NB4 (cell line): ENCODE results near the gene RESF1.
"Not testable (repeated sequence)": the region's sequence is repeated elsewhere in the genome, so short reads cannot be mapped to it uniquely, and the experiment has no call there.

Source experiments
- DNase-seq: peaks from one replicate; pipeline ENCODE4 v3.0.0; 2010; ENCODE audit warnings: low read depth
- H3K4me3 ChIP-seq: one replicate; pipeline ENCODE4 v1.5.1; 2011; ENCODE audit warnings: mild to moderate bottlenecking, low read depth, low read length, moderate library complexity
- MYC ChIP-seq: IDR thresholded peaks from 2 replicates; pipeline ENCODE4 v1.6.1; 2011; ENCODE audit warnings: low read depth, low read length
- POLR2A ChIP-seq: IDR thresholded peaks from 2 replicates; pipeline ENCODE4 v1.6.1; 2011; ENCODE audit warnings: mild to moderate bottlenecking; ENCODE audit not compliant: insufficient read length; ENCODE audit errors: extremely low read depth
- TF ChIP-seq, protein P1 (sequence below): IDR thresholded peaks from 2 replicates; pipeline ENCODE4 v1.6.1; 2011; ENCODE audit warnings: low read depth, low read length
- TF ChIP-seq, protein P2 (sequence below): IDR thresholded peaks from one replicate; pipeline ENCODE4 v1.5.1; 2012; ENCODE audit warnings: low read depth, low read length

The RESF1 gene

DNA sequence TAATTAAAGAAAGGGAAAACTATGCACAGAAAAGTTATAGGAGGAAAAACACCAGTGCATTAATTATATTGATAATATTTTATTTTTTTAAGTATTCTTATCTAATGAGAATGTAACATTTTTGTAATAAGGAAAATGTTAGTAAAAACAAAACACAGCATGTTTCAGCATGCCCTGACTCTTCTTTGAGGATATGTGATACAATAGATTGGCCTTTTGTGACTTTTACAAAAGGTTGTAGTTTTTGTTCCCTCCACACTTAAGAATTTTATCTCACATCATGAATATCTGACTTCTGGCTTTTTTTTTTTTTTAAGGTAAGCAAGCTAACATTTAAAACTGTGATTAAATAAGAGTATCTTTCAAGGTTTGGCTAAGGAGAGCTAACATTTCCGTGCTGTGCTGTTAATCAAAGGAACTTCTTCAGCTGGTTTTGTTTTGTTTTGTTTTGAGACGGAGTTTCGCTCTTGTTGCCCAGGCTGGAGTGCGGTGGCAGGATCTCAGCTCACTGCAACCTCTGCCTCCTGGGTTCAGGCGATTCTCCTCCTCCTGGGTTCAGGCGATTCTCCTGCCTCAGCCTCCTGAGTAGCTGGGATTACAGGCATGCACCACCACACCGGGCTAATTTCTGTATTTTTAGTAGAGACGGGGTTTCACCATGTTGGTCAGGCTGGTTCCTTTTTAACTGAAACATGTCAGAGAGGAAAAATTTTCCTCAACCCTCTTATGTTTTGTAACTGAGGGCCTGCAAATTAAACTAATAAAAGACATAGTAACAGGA is 30.8 kb upstream of the RESF1 start:
- TF ChIP-seq, protein P1, sequence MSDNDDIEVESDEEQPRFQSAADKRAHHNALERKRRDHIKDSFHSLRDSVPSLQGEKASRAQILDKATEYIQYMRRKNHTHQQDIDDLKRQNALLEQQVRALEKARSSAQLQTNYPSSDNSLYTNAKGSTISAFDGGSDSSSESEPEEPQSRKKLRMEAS, result no peak
- TF ChIP-seq POLR2A, result no peak
- no peak for TF ChIP-seq MYC
- TF ChIP-seq, protein P2, sequence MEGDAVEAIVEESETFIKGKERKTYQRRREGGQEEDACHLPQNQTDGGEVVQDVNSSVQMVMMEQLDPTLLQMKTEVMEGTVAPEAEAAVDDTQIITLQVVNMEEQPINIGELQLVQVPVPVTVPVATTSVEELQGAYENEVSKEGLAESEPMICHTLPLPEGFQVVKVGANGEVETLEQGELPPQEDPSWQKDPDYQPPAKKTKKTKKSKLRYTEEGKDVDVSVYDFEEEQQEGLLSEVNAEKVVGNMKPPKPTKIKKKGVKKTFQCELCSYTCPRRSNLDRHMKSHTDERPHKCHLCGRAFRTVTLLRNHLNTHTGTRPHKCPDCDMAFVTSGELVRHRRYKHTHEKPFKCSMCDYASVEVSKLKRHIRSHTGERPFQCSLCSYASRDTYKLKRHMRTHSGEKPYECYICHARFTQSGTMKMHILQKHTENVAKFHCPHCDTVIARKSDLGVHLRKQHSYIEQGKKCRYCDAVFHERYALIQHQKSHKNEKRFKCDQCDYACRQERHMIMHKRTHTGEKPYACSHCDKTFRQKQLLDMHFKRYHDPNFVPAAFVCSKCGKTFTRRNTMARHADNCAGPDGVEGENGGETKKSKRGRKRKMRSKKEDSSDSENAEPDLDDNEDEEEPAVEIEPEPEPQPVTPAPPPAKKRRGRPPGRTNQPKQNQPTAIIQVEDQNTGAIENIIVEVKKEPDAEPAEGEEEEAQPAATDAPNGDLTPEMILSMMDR, result no peak
- DNase-seq, result no peak
- H3K4me3 ChIP-seq, result no peak overlapping the region

DNA sequence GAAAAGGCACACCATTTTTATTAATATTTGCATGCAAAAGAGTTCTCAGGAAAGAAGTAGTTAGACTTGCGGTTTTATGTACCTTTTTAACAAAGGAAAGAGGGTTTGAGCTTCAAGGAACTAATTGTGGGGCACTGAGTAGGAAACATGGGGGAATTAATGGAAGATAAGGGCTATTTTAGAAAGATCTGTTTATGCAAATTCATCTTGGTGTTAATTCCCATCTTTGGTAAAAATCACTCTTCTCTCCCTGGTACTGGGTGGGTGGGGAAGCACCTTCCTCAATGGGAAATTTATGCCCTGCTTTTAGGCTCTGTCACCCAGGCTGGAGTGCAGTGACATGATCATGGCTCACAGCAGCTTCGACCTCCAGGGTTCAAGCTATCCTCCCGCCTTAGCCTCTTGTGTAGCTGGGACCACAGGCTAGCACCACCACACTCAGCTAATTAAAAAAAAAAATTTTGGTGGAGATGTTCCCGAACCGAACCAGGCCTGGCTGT is 30.1 kb upstream of the RESF1 start:
- TF ChIP-seq POLR2A (no peak), MYC (no peak)
- TF ChIP-seq, protein P2, result no peak
- TF ChIP-seq, protein P1, result no peak
- no peak overlapping the region for H3K4me3 ChIP-seq
- no peak for DNase-seq

DNA sequence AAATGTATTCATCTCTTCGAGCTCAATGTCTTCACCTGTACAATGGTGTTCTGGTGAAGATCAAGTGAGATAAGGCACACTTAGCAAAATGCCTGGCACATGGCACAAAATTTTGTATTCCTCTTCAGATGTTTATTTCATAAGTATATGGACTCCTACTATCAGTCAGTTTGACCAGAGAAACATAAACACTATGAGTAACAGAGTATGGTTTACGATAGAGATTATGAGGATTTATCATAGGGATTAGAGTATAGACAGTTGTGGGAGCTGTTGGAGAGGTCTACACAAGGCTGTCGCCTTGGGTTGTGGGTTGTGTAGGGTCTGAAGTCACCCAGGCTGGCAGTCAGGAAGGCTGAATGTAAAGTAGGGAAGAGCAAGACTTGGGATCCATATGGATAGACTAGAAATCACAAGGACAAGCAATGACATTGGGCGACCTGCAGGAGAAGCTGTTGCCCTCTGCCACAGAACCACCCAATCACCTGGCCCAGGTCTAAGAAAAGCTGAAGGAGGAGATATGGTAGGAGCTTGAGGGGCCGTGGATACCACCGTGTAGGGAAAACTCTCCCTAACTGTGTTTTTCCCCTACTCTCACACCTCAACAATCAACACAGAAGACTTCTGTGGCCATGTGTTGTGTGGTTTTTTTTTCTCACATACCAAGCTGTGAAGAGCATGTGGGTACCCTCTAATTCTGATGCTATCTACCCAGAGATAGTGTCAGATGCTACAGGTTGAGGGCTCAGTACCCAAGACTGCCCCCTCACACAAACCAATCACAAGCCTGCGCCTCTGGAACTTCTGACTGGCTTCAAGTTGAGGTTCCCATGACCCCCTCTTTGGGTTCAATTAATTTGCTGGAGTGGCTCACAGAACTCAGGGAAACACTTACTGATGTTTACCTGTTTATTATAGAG is 27.2 kb upstream of the RESF1 start:
- no peak for DNase-seq
- H3K4me3 ChIP-seq, result no peak overlapping the region
- TF ChIP-seq MYC (no peak), POLR2A (no peak)
- TF ChIP-seq, protein P2, result no peak
- TF ChIP-seq, protein P1, result no peak

DNA sequence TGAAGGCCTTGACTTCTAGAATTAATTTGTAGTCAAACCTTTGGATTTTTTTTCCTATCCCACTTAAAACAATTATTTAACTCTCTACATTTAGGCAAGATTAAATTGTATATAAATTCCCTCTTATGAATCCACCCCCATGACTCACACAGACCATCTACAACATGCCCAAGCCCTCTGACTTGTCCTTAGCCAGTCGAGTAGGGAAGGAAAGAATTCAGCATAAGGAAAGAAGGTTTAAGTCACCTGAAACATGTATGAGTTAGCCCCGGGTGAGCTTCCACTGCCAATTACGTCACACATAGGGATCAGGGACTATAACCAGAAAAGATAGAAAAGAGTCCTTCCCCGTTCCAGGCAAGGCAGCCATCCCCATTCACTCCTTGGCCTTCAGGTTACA is 14.9 kb upstream of the RESF1 start:
- no peak for DNase-seq
- H3K4me3 ChIP-seq, result no peak overlapping the region
- TF ChIP-seq, protein P1, result no peak
- TF ChIP-seq MYC, result no peak
- TF ChIP-seq POLR2A, result no peak
- TF ChIP-seq, protein P2, result no peak

DNA sequence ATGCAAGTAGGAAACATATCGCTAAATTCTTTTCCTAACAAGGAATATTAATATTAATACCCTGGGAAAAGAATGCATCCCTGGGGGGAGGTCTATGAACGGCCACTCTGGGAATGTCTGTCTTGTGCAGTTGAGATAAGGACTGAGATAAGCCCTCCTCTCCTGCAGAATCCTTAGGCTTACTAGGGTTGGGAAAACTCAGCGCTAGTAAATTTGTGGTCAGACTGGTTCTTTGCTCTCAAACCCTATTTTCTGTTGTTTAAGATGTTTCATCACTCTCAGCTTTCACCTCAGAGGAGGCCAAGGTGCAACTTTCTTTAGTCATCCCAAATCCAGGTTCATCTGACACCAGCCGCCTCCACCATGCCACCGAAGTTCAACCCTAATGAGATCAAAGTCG is 11.2 kb upstream of the RESF1 start:
- TF ChIP-seq MYC (no peak), POLR2A (no peak)
- TF ChIP-seq, protein P2, result no peak
- TF ChIP-seq, protein P1, result no peak

DNA sequence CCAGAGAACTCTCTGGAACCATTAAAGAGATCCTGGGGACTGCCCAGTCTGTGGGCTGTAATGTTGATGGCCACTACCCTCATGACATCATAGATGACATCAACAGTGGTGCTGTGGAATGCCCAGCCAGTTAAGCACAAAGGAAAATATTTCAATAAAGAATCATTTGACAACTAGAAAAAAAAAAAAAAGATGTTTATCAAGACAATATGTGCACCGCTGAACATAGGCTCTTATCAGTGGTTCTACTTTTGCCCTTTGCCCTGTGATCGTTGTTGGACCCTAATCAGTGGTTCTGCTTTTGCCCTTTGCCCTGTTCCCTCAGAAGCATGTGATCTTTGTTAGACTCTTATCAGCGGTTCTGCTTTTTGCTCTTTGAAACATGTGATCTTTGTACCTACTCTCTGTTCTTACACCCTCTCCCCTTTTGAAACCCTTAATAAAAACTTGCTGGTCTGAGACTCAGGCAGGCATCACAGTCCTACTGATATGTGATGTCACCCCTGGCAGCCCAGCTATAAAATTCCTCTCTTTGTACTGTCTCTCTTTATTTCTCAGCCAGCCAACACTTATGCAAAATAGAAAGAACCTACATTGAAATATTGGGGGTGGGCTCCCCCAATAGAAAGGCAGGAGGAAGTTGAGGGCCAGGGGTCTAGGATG is 10.4 kb upstream of the RESF1 start:
- not testable (repeated sequence) for H3K4me3 ChIP-seq, DNase-seq

More for the DNA sequence above, 11.2 kb upstream of the RESF1 start:
- H3K4me3 ChIP-seq, result no peak overlapping the region
- no peak for DNase-seq
